ENCODE measurements around the gene IL17REL. TPM values are rescaled to one million over a fixed set of nuclear protein-coding genes. Genes with fewer than 3 reads are reported as not detected.
A peak's percentile ranks its signal among the peaks of the same experiment; 100 is the strongest.

IL17REL gene
- total RNA-seq, 2 donors from 2014 or later: not detected

GRCh38 chr22:50030297-50031188 is 18.0 kb upstream of the IL17REL start:
- intact Hi-C loops (cut with DNase I): loop anchor here (1.0 to 2.0 kb wide), 3 partner anchors 40 to 104 kb away; no protein-coding TSS in a partner anchor
- peak; percentile 92 for DNase-seq (ENCODE audit: low spot score)

GRCh38 chr22:50027639-50028537 is 15.3 kb upstream of the IL17REL start:
- intact Hi-C loops (cut with DNase I): no loop called here
- DNase-seq (ENCODE audit: low spot score): peak; percentile 77

- peak; percentile 53 for DNase-seq (ENCODE audit: low spot score)
Observed at GRCh38 chr22:50025993-50026392, 13.4 kb upstream of the IL17REL start.

GRCh38 chr22:50022171-50022819 is 9.7 kb upstream of the IL17REL start:
- intact Hi-C loops (cut with DNase I): no loop called here
- DNase-seq (ENCODE audit: low spot score): no peak

More at GRCh38 chr22:50025993-50026392, 13.4 kb upstream of the IL17REL start:
- intact Hi-C loops (cut with DNase I): no loop called here

- intact Hi-C loops (cut with DNase I): no loop called here
- DNase-seq (ENCODE audit: low spot score): no peak
Observed at GRCh38 chr22:50020606-50021005, 8.0 kb upstream of the IL17REL start.

- intact Hi-C loops (cut with DNase I): loop anchor here in 1 of 2 donors (2.0 kb wide), 1 partner anchor 83 kb away; no protein-coding TSS in a partner anchor
- no peak for DNase-seq (ENCODE audit: low spot score)
Observed at GRCh38 chr22:50019316-50019715, 6.8 kb upstream of the IL17REL start.

- no peak for DNase-seq (ENCODE audit: low spot score)
- intact Hi-C loops (cut with DNase I): loop anchor here in 1 of 2 donors (2.0 kb wide), 1 partner anchor 82 kb away; no protein-coding TSS in a partner anchor
Observed at GRCh38 chr22:50018608-50019285, 6.2 kb upstream of the IL17REL start.

- no peak for DNase-seq (ENCODE audit: low spot score)
- intact Hi-C loops (cut with DNase I): loop anchor here in 1 of 2 donors (2.0 kb wide), 1 partner anchor 81 kb away; no protein-coding TSS in a partner anchor
Observed at GRCh38 chr22:50017701-50018224, 5.2 kb upstream of the IL17REL start.

GRCh38 chr22:50016988-50017700 is 4.6 kb upstream of the IL17REL start:
- intact Hi-C loops (cut with DNase I): no loop called here
- peak; percentile 72 for DNase-seq (ENCODE audit: low spot score)

- intact Hi-C loops (cut with DNase I): no loop called here
- DNase-seq (ENCODE audit: low spot score): peak; percentile 67
Observed at GRCh38 chr22:50016308-50016987, 3.9 kb upstream of the IL17REL start.

GRCh38 chr22:50015451-50016307 is 3.1 kb upstream of the IL17REL start:
- peak; percentile 63 for DNase-seq (ENCODE audit: low spot score)

GRCh38 chr22:50014655-50015401 is 2.3 kb upstream of the IL17REL start:
- intact Hi-C loops (cut with DNase I): loop anchor here in 1 of 2 donors (5.0 kb wide), 1 partner anchor 83 kb away; no protein-coding TSS in a partner anchor

More at GRCh38 chr22:50015451-50016307, 3.1 kb upstream of the IL17REL start:
- intact Hi-C loops (cut with DNase I): no loop called here

GRCh38 chr22:50014053-50014501 is 1.5 kb upstream of the IL17REL start:
- peak; percentile 73 for DNase-seq (ENCODE audit: low spot score)
- intact Hi-C loops (cut with DNase I): loop anchor here in 1 of 2 donors (5.0 kb wide), 1 partner anchor 82 kb away; no protein-coding TSS in a partner anchor

More at GRCh38 chr22:50014655-50015401, 2.3 kb upstream of the IL17REL start:
- DNase-seq (ENCODE audit: low spot score): peak; percentile 82

- intact Hi-C loops (cut with DNase I): loop anchor here in 1 of 2 donors (5.0 kb wide), 1 partner anchor 79 kb away; no protein-coding TSS in a partner anchor
- DNase-seq (ENCODE audit: low spot score): peak; percentile 63
Observed at GRCh38 chr22:50011447-50012210, 936 bp downstream of the IL17REL start.

Data from posterior vena cava (tissue), 2 donors.